Measurements from ENCODE around the gene YTHDF2. TPM values are rescaled to one million over a fixed set of nuclear protein-coding genes. Genes with fewer than 3 reads are reported as not detected.

Gene YTHDF2
- total and polyA plus RNA-seq, 7 donors: 27.0 to 47.0 (median 40.5) TPM

GRCh38 chr1:28817133-28817532 is 80.4 kb downstream of the YTHDF2 start:
- TF ChIP-seq EP300 (IDR thresholded peaks at IDR 0.05): no peak
- TF ChIP-seq POLR2A (IDR thresholded peaks at IDR 0.05): no peak
- no peak for TF ChIP-seq POLR2AphosphoS5 (IDR thresholded peaks at IDR 0.05)
- intact Hi-C loops (cut with DNase I): no loop called here
- Histone ChIP-seq H3K27me3 (peaks cover 4 to 64% (median 24%) of the 10 kb centered on the region in 3 donors), H3K36me3 (no peaks in the 10 kb centered on the region), H3K9me3 (no peaks in the 10 kb centered on the region), H3K4me3 (no peak overlapping the region), H3K4me1 (peaks cover 0 to 3% (median 1%) of the 10 kb centered on the region in 4 donors), H3K27ac (no peak overlapping the region)
- no peak for DNase-seq
- 68 to 83% methylated on average over 7 of the region's 7 CpGs for WGBS, 2 donors

GRCh38 chr1:28819020-28819419 is 82.3 kb downstream of the YTHDF2 start:
- Histone ChIP-seq H3K4me3 (no peak overlapping the region), H3K27me3 (peaks cover 0 to 45% (median 16%) of the 10 kb centered on the region in 3 donors)
- DNase-seq: no peak

More at GRCh38 chr1:28819020-28819419, 82.3 kb downstream of the YTHDF2 start:
- Histone ChIP-seq H3K4me1 (no peaks in the 10 kb centered on the region), H3K36me3 (no peaks in the 10 kb centered on the region), H3K27ac (no peak overlapping the region), H3K9me3 (no peaks in the 10 kb centered on the region)
- TF ChIP-seq EP300 (IDR thresholded peaks at IDR 0.05) (no peak), POLR2AphosphoS5 (IDR thresholded peaks at IDR 0.05) (no peak), CTCF (IDR thresholded peaks at IDR 0.05) (no peak), POLR2A (IDR thresholded peaks at IDR 0.05) (no peak)
- intact Hi-C loops (cut with DNase I): no loop called here

Small RNA genes lying within 50 kb of the gene (small RNA-seq; reads per million reads assigned to genes)
- gene RF00422: 0 reads per million in 3 donors

Other genes starting within 250 kb of the YTHDF2 start
- gene RCC1, start 230.9 kb upstream of the YTHDF2 start, total RNA-seq: 10 to 100 TPM in 3 of 4 donors, 1 to 10 TPM in 1; 8.9 to 18.8 (median 10.8) TPM
- gene RCC1, start 230.9 kb upstream of the YTHDF2 start, polyA plus RNA-seq: 10 to 100 TPM; 25.2 to 64.2 (median 26.8) TPM
- gene TRNAU1AP, start 183.9 kb upstream of the YTHDF2 start, total RNA-seq: 10 to 100 TPM; 20.0 to 36.5 (median 29.9) TPM
- gene TRNAU1AP, start 183.9 kb upstream of the YTHDF2 start, polyA plus RNA-seq: 10 to 100 TPM; 14.1 to 27.6 (median 19.5) TPM
- gene RAB42, start 144.7 kb upstream of the YTHDF2 start, total RNA-seq: 1 to 10 TPM in 3 of 4 donors, under 1 TPM in 1; 0.68 to 3.2 (median 2.1) TPM
- 10 to 100 TPM in 1 of 3 donors, 1 to 10 TPM in 2; 3.4 to 19.0 (median 3.6) TPM for gene RAB42, start 144.7 kb upstream of the YTHDF2 start, polyA plus RNA-seq
- 10 to 100 TPM; 16.8 to 27.5 (median 20.1) TPM for gene TAF12, start 93.9 kb upstream of the YTHDF2 start, total RNA-seq
- 10 to 100 TPM; 19.2 to 21.0 (median 20.4) TPM for gene TAF12, start 93.9 kb upstream of the YTHDF2 start, polyA plus RNA-seq
- gene RNU11, start 88.3 kb upstream of the YTHDF2 start, total RNA-seq: not detected
- not detected for gene RNU11, start 88.3 kb upstream of the YTHDF2 start, polyA plus RNA-seq
- 1 to 10 TPM; 6.1 to 7.3 (median 6.8) TPM for gene GMEB1, start 68.2 kb upstream of the YTHDF2 start, total RNA-seq
- gene GMEB1, start 68.2 kb upstream of the YTHDF2 start, polyA plus RNA-seq: 1 to 10 TPM; 3.7 to 8.9 (median 6.0) TPM
- gene OPRD1, start 75.2 kb downstream of the YTHDF2 start, total RNA-seq: 1 to 10 TPM in 1 of 4 donors, under 1 TPM in 3; under 0.01 to 1.8 (median 0.69) TPM
- under 1 TPM in 2 of 3 donors, not detected in 1; under 0.01 to 0.31 TPM for gene OPRD1, start 75.2 kb downstream of the YTHDF2 start, polyA plus RNA-seq
- 10 to 100 TPM; 23.2 to 33.4 (median 27.4) TPM for gene EPB41, start 177.6 kb downstream of the YTHDF2 start, total RNA-seq
- 10 to 100 TPM; 13.2 to 35.1 (median 23.1) TPM for gene EPB41, start 177.6 kb downstream of the YTHDF2 start, polyA plus RNA-seq

Measured in sigmoid colon (tissue), 7 donors.